NCI-H2029 treated with DMSO at 0.1 percent for 48 hours (cell line): ENCODE measurements around the gene GCC1.
"Not testable (repeated sequence)": the region's sequence is repeated elsewhere in the genome, so short reads cannot be mapped to it uniquely, and the experiment has no call there.

Experiments
- DNase-seq: peaks from one replicate; lab custom pipeline; 2025; lab: John Stamatoyannopoulos, UW

GCC1 gene

DNA sequence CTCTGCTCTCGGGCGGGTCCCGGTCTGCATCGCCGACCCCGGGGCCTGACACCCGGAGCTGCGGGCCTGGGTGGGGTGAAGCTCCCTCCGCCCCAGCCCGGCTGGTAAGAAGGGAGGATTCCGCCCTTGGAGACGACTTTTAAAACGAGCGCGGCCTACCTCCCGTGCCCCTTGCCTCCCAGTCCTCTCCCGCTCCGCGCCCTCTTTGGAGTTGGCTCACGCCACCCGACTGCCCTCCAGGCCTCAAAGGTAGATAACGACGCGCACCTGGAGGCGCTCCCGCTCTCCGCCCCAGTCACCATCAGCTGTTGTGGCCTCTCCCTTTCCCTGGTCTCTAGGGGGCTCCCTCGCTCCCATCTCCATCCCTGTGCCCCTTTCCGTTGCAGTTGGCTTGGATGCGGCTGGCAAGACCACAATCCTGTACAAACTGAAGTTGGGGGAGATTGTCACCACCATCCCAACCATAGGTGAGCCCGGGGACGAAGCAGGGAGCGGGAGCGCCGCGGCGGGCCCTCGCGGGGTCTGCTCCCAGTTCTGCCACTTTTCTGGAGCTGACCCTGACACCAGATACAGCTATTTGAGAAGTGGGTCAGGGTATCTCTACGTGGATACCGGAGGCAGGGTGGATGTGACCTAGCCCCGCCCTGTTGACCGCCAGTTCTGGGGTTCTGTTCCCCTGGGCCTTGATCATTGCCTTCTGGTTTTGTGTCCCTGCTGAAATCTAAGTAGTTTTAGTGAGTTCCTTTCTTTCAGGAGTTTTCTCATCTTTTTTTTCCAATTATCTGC, 3.5 kb upstream of the GCC1 start:
- DNase-seq = peak; percentile 15

DNA sequence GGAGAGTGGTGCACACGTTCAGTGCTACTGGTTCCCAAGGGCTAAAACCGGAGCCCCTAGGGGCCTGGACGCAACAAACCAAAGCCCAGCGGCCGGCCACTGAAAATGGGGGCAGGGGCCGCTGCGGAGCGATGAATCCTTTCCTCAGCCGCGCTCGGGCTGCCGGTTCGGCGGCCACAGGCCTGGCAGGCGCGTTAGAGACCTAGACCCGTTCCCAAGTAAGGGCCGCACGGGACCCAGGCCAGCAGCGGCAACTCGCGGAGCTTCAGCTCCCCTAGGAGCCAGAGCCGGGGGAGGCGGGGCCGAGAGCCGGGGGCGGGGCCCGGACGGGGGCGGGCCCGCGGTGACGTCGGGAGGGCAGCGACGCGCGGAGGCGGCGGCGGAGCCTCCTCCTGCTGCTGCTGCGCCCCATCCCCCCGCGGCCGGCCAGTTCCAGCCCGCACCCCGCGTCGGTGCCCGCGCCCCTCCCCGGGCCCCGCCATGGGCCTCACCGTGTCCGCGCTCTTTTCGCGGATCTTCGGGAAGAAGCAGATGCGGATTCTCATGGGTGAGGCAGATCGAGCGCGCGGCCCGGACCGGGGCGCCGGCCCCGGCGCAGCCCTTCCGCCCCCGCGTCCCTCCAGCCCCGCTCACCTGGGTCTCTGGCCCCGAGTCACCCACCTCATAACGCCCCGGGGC, 2.8 kb upstream of the GCC1 start, which contains the start of gene ARF5:
TSS of gene ARF5 (plus strand) at position 393 of the 678 bp plus-strand sequence. CDS start at position 481, 88 bp downstream.
- peak; percentile 8 for DNase-seq

GRCh38 chr7:127587663-127588018, 2.2 kb upstream of the GCC1 start:
- no peak for DNase-seq

DNA sequence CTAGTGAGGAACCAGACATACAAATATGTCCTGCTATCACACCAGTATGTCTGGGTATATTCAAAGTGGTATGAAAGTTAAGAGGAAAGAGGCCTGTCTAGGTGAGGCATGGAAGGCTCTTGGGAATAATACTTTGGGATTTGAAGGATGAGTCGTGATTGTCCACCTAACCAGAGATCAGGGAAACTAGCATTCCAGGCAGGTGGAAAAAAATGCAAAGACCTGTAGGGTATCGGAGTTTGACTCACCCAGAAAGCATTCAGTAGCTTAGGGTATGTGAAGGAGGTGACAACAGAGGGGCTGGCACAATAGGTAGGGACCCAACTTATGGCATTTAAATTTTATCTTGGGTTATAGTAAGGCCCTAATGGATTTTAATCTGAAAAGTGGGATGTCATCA, 950 bp upstream of the GCC1 start:
- no peak for DNase-seq

DNA sequence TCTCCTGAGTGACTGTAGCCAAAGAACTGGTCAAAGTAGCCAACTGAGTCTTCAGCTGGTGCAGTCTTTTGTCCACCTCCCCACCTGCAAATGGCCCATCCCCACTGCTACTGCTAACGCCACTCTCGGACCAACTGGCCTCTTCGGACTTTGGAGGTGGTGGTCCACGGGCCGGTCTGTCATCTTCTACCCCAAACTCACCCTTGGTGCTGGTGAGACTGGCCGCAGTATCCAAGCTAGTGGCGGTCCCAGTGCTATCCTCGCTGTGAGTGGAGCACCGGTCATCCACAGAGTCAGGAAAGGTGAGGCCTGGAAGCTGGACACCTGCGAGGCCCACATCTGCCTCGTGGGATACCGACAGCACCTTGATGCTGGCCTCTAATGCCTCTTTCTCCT, 750 bp downstream of the GCC1 start:
- DNase-seq = no peak

DNA sequence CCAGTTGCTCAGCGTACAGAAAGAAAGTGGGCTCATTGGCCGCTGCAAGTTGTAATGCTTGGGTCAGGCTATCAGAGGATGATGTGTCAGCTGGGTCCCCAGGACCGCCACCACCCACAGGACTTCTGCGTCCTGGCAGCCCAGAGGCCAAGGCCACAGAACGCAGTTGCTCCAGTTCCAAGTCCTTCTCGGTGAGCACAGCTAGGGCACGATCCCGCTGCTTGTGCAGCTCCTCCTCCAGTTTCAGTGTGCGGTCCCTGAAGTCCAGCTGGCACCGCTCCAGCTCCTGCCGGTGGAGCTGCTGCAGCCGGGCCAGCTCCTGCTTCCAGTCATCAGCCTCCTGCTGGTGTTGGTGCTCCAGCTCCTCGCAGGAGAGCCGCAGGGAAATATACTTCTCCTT, 3.0 kb downstream of the GCC1 start:
- no peak for DNase-seq

DNA sequence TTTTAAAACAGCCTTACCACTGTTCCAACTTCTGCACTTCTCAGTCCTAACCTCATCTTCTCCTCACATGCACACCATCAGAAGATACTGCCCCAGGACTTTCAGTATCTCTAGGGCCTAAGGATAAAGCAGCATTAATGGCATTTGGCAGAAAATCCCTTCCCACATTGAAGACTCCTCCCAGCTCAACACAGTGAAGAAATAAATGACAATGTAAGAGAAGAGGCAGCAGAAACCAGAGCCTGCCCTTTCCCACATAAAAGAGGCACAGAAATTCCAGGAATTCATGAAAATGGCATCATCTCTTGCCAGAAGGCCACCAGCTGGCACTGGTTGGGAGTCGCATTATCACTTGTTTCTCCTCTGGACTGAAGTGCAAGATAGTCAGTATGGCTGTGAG, 3.7 kb downstream of the GCC1 start:
- DNase-seq = no peak

- DNase-seq = no peak
Measured at GRCh38 chr7:127580612-127581011, 4.8 kb downstream of the GCC1 start.

DNA sequence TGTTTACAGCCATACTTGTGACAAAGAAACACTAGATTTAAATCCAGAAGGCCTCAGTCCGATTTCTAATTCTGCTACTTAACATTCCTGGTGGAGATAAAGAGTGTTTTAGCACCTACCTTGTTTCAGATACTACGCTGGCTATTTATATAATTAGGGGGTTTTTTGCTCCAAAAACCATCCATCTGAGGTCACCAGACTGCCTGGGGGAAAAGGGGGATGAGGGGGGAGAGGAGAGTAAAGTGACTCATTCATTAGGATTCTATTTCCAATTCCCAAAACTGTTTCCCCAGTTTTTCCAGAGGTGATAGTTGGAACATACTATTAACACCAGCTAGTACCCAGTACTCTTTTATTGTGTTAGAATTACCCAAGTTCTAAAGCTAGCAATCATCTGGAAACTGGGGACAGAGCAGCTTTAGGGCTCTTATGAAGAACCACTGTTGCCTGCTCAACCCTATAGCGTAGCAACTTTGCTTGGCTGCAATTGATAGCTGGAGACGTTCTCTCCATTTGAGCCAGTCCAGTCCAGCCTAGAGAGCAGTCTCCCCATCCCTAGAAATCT, 6.6 kb downstream of the GCC1 start:
- DNase-seq = no peak

DNA sequence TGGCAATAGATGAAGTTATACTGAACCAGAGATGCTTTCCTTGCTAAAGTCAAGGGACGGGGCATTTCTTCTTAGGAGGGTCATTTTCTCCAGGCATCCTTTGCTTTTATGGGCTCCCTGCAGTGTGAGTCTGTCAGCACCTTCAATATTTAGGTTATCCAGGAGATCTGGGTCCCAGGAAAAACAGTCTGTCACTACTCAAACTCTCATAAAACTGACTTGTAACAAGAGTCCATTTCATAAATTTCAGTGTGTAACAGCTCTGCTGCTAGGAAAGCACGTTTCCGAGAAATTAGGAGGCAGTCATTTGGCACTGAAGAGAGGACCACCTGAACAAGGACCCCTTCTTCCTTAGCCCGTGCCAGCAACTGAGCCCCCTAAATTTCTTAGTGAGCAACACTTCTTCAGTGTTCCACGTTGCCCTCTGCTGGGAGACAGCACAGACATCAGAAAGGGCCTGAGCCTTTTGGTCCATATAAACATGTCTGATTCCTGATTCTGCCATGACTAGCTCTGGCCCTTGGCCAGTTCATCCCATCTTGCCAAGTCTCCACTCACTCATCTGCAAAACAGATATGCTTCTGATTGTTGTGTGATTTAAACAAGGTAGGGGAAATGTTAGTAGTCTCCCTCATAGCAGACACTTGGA, 7.2 kb downstream of the GCC1 start:
- no peak for DNase-seq

DNA sequence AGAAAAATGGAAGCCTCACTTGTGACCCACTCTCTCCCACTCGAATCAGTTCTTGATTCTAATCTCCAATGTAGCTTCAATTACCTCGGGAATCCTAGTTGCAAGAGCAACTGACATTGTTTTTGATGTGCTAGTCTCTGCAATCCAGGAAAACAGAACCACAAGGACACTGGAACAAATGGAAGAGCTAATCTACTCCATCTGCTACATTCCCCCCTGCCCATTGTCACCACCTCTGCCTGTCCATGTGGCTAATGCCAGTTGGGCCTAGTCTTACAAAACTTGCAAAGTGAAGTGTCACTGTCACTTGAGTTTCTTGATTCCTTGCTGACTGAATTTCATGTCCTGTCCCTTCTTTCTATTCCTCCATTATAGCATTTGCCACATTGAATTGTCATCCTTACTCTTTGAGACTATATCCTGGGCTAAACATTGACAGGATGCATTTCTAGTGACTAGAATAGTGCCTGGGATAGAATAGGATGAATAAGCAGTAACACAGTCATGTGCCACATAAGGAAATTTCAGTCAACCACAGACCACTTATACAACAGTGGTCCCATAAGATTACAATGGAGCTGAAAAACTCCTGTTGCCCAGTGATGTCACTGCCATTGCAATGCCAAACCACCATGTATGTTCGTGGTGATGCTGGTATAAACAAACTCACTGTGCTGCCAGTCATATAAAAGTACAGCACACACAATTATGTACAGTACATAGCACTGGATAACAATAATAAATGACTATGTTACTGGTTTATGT, 13.5 kb downstream of the GCC1 start:
- DNase-seq = no peak

DNA sequence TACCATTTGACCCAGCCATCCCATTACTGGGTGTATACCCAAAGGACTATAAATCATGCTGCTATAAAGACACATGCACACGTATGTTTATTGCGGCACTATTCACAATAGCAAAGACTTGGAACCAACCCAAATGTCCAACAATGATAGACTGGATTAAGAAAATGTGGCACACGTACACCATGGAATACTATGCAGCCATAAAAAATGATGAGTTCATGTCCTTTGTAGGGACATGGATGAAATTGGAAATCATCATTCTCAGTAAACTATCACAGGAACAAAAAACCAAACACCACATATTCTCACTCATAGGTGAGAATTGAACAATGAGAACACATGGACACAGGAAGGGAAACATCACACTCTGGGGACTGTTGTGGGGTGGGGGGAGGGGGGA, 17.4 kb downstream of the GCC1 start:
- not testable (repeated sequence) for DNase-seq

- no peak for DNase-seq
Measured at GRCh38 chr7:127566242-127566641, 19.2 kb downstream of the GCC1 start.

GRCh38 chr7:127557803-127558202, 27.6 kb downstream of the GCC1 start:
- DNase-seq = no peak

- DNase-seq = no peak
Measured at GRCh38 chr7:127556404-127556803, 29.0 kb downstream of the GCC1 start.

DNA sequence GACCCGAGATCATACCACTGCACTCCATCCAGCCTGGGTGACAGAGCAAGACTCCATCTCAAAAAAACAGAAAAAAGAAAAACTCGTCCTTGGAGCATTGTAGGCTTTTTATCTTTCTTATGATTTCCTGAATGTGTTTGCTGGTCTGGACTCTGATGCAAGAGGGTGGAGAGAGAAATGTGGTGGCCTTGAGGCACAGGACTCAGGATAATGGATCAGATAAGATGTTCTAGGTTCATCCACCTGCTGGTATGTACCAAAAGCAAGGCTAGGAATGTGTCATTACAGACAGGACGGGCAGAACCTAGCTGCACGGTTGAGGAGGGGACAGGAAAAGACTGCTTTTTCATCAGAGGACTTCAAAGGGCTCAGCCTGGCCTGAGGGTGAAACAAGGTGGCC, 33.5 kb downstream of the GCC1 start:
- DNase-seq = no peak

DNA sequence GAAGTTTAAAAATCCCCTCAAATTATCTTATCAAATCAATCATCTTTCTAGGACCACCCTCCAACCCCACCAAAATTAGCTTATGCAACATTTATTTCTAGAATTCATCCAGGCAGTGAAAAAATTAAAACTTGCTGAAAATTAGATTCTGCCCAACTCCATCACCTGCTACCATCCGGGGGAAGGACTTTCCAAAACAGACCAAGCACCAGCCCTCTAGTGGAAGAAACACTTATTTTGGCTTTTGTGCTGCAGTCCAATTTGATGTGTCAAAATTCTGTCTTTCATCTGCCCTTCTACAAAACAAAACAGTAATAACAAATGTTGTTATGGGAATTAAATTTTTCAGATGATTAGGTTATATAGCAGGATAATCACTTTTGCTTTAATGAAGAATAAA, 35.1 kb downstream of the GCC1 start:
- no peak for DNase-seq

- DNase-seq = no peak
Measured at GRCh38 chr7:127546313-127546712, 39.1 kb downstream of the GCC1 start.

DNA sequence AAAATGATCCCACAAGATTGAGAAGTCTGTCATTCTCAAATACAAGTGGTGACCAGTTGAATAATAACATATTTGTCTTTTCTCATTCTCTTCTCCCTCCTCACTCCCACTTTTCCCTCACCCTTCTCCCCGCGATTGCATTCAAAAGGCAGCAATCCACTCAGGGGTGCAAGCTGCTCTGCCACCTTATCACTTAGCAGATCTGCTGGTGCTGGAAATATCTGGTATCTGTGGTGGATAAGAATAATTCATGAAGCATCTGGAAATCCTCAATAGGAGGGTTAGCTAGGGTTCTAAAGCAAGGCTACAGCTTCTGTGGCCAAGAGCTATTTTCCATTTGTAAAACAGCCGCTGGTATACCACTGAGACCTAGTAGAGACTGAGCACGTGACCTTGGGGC, 43.8 kb downstream of the GCC1 start:
- DNase-seq = no peak

GRCh38 chr7:127540461-127540860, 44.9 kb downstream of the GCC1 start:
- not testable (repeated sequence) for DNase-seq

GRCh38 chr7:127539116-127539515, 46.3 kb downstream of the GCC1 start:
- no peak for DNase-seq

DNA sequence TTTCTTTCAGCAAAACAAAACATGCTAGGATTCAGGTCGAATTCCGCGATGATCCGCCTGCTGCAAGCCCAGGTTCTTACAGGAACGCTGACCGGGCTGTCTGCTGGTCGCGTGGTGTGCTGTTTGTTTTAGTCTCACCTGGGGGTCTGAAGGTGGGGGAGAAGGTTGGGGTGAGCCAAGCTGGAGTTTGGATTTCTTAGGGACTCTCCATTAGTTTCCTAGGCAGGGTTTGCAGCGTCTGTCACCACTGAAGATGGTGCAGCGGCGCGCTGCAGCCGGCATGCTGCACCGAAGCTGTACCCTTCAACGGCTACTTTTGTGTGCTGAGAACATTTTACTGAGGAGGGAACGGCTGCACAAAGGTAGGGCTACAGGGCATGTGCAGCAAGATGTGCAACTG, 48.7 kb downstream of the GCC1 start:
- DNase-seq = no peak
